Measurements from ENCODE around the gene NMD3. TPM values are rescaled to one million over a fixed set of nuclear protein-coding genes. Genes with fewer than 3 reads are reported as not detected.

NMD3 gene
- total and polyA plus RNA-seq, 9 of the 15 experiments (the other 6 are each of a cell fraction or from before 2014, with no cell fraction given): 63.5 to 178 (median 111) TPM

DNA sequence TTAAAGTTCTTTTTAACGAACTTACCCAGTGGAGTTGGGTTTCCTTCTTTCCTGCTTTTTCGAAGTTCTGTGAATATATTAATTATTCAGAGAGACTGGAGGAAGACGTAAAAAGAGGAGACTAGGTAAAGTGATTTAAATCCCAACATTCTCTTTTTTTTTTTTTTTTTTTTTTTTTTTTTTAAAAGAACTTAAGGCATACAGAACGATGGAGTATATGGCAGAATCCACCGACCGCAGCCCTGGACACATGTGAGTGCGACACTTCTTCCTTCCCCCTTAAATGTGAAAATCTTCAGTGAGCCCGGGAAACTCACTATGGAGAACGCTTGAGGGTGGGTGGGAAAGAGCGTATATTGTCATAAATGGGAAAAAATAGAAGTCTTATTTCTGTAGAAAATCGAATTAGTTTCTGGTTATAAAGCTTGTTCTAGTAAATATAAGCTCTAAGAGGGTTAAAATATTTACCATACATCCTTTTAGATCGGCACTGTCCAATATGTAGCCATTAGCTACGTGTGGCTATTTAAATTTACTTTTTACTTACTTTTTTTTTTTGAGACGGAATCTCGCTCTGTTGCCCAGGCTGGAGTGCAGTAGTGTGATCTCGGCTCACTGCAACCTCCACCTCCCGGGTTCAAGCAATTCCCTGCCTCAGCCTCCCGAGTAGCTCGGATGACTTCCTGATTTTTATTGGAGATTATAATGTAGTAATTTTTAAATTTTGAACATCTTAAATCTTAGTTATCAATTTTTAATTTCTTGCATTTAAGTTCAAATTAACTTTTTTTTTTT lies 892 bp downstream of the NMD3 start:
- H3K9me3 ChIP-seq (replicated peaks; ENCODE audit: control insufficient read depth, insufficient read depth, low read depth, low read length): no peaks in the 10 kb centered on the region
- no TSS peak for BruUV-seq (replicated peaks)
- no peaks in the 10 kb centered on the region for H3K9me1 ChIP-seq (ENCODE audit: control insufficient read depth, insufficient read depth, low read length)
- peak overlapping the region; percentile 91 to 99 for H3K9ac ChIP-seq (ENCODE audit: insufficient read depth in 1 of 2, low read depth in 2 of 2, low read length in 2 of 2)
- peak; percentile 47 for ATAC-seq
- H3K79me2 ChIP-seq (ENCODE audit: control insufficient read depth, insufficient read depth, low read length): peaks cover 59% of the 10 kb centered on the region
- POLR2A ChIA-PET: interaction anchor here (0.8 to 2.9 kb wide), 6 partner anchors 9 to 51 kb away, joined by 3 to 23 read pairs (median 4); no protein-coding TSS in a partner anchor
- intact Hi-C loops (cut with micrococcal nuclease): loop anchor here (5.0 kb wide), 1 partner anchor 775 kb away; the partner anchor contains the start of gene TRIM59
- WGBS (ENCODE audit: insufficient coverage, low coverage, missing lambda C conversion rate): under 1% methylated on average over 18 of the region's 19 CpGs
- H2AFZ ChIP-seq (ENCODE audit: low read depth, low read length): peak overlapping the region; percentile 90
- peaks cover 38% of the 10 kb centered on the region for H3K36me3 ChIP-seq (ENCODE audit: control insufficient read depth, insufficient read depth, low read length)
- TF ChIP-seq ZNF121 (CRISPR knock-in tag; conservative IDR thresholded peaks at IDR 0.05) (0 out of 2 replicates have a peak, but pooled peaks have one; percentile 36), ZKSCAN8 (CRISPR knock-in tag; IDR thresholded peaks at IDR 0.05) (no peak), SMARCA4 (IDR thresholded peaks at IDR 0.05) (no peak), ZNF507 (tag; conservative IDR thresholded peaks at IDR 0.05) (no peak), KAT7 (CRISPR knock-in tag; IDR thresholded peaks at IDR 0.05; ENCODE audit: borderline replicate concordance) (no peak), ZNF197 (CRISPR knock-in tag; IDR thresholded peaks at IDR 0.05; ENCODE audit: low read depth) (no peak), PRPF4 (IDR thresholded peaks at IDR 0.05; ENCODE audit: insufficient read depth, low read depth, low read length, poor library complexity, severe bottlenecking) (no peak), FOXK2 (conservative IDR thresholded peaks at IDR 0.05 in 1 of 2, IDR thresholded peaks at IDR 0.05 in 1 of 2; ENCODE audit: low read depth in 2 of 2) (no peak), SNRNP70 (optimal IDR thresholded peaks at IDR 0.05; ENCODE audit: low read depth, low read length) (no peak), FOXJ2 (tag; IDR thresholded peaks at IDR 0.05) (0 out of 2 replicates have a peak, but pooled peaks have one; percentile 29), ZNF354B (CRISPR knock-in tag; IDR thresholded peaks at IDR 0.05) (no peak)
- TF ChIP-seq, protein P1, sequence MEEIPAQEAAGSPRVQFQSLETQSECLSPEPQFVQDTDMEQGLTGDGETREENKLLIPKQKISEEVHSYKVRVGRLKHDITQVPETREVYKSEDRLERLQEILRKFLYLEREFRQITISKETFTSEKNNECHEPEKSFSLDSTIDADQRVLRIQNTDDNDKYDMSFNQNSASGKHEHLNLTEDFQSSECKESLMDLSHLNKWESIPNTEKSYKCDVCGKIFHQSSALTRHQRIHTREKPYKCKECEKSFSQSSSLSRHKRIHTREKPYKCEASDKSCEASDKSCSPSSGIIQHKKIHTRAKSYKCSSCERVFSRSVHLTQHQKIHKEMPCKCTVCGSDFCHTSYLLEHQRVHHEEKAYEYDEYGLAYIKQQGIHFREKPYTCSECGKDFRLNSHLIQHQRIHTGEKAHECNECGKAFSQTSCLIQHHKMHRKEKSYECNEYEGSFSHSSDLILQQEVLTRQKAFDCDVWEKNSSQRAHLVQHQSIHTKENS (CRISPR knock-in tag; IDR thresholded peaks at IDR 0.05): no peak
- TF ChIP-seq, protein P2, sequence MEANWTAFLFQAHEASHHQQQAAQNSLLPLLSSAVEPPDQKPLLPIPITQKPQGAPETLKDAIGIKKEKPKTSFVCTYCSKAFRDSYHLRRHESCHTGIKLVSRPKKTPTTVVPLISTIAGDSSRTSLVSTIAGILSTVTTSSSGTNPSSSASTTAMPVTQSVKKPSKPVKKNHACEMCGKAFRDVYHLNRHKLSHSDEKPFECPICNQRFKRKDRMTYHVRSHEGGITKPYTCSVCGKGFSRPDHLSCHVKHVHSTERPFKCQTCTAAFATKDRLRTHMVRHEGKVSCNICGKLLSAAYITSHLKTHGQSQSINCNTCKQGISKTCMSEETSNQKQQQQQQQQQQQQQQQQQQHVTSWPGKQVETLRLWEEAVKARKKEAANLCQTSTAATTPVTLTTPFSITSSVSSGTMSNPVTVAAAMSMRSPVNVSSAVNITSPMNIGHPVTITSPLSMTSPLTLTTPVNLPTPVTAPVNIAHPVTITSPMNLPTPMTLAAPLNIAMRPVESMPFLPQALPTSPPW (CRISPR knock-in tag; IDR thresholded peaks at IDR 0.05): no peak
- TF ChIP-seq, protein P3, sequence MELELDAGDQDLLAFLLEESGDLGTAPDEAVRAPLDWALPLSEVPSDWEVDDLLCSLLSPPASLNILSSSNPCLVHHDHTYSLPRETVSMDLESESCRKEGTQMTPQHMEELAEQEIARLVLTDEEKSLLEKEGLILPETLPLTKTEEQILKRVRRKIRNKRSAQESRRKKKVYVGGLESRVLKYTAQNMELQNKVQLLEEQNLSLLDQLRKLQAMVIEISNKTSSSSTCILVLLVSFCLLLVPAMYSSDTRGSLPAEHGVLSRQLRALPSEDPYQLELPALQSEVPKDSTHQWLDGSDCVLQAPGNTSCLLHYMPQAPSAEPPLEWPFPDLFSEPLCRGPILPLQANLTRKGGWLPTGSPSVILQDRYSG (tag; conservative IDR thresholded peaks at IDR 0.05; ENCODE audit: low read depth): no peak
- CTCF ChIA-PET (ENCODE audit: low intra/inter-chr PET ratio): no interaction called here
- no peak for FAIRE-seq
- H3K27ac ChIP-seq (ENCODE audit: extremely low read depth, low read depth, low read length): peak overlapping the region; percentile 89
- peak overlapping the region; percentile 77 for H3K4me2 ChIP-seq (ENCODE audit: insufficient read depth, low read length)
- in situ Hi-C loops (cut with MboI): no loop called here
- H3K27me3 ChIP-seq (ENCODE audit: control insufficient read depth in 2 of 2, insufficient read depth in 2 of 2, low read length in 2 of 2): no peaks in the 10 kb centered on the region
- H3K4me1 ChIP-seq (replicated peaks in 1 of 2; ENCODE audit: control insufficient read depth in 2 of 2, insufficient read depth in 2 of 2, low read length in 2 of 2): no peaks in the 10 kb centered on the region; a peak in 3 of 5 replicates
- DNase-seq (ENCODE audit: extremely low read depth in 1 of 4, low spot score in 3 of 4): peak in 2 of 4 experiments; percentile 18 to 36
- H3K4me3 ChIP-seq: peak overlapping the region; percentile 85
- H4K20me1 ChIP-seq (replicated peaks; ENCODE audit: control insufficient read depth, insufficient read depth, low read length): peaks cover 4% of the 10 kb centered on the region; the same call in 1 of the 2 replicates
